ENCODE data around the gene TIE1.

DNA sequence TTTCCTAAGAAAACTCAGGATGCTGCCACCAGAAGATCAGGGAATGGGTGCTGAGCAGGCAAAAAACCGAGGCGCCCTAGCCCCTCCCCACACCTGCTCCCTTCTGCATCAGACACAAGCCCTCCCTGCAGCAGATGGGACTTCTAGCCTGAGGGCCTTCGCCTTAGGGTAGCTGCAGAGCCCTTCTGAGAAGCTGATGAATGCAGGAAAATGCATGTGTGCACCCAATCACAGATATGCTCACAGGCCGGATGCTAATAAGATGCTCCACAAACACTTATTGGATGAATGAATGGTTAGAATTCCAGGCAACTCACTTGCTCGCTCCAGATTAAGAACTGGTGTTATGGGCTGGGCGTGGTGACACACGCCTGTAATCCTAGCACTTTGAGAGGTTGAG, 8.6 kb upstream of the TIE1 start:
- TF ChIP-seq EZH2phosphoT487 (IDR thresholded peaks at IDR 0.05; ENCODE audit: insufficient read depth, low read depth) = no peak
- TF ChIP-seq EZH2 (IDR thresholded peaks at IDR 0.05; ENCODE audit: insufficient read depth, poor library complexity, severe bottlenecking) = no peak
